HG03432 (cell line): ENCODE data around the gene BIRC5.
"Not testable (repeated sequence)": the region's sequence is repeated elsewhere in the genome, so short reads cannot be mapped to it uniquely, and the experiment has no call there.

Source experiments
- ATAC-seq: cut with Tn5 transposase; IDR thresholded peaks from one replicate; pipeline ENCODE4 v1.9.1; 2021; ENCODE audit warnings: mild to moderate bottlenecking, moderate library complexity; ENCODE audit not compliant: unreplicated experiment

Gene BIRC5

DNA sequence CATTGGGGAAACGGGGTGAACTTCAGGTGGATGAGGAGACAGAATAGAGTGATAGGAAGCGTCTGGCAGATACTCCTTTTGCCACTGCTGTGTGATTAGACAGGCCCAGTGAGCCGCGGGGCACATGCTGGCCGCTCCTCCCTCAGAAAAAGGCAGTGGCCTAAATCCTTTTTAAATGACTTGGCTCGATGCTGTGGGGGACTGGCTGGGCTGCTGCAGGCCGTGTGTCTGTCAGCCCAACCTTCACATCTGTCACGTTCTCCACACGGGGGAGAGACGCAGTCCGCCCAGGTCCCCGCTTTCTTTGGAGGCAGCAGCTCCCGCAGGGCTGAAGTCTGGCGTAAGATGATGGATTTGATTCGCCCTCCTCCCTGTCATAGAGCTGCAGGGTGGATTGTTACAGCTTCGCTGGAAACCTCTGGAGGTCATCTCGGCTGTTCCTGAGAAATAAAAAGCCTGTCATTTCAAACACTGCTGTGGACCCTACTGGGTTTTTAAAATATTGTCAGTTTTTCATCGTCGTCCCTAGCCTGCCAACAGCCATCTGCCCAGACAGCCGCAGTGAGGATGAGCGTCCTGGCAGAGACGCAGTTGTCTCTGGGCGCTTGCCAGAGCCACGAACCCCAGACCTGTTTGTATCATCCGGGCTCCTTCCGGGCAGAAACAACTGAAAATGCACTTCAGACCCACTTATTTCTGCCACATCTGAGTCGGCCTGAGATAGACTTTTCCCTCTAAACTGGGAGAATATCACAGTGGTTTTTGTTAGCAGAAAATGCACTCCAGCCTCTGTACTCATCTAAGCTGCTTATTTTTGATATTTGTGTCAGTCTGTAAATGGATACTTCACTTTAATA, 10.4 kb downstream of the BIRC5 start:
- ATAC-seq: no peak

DNA sequence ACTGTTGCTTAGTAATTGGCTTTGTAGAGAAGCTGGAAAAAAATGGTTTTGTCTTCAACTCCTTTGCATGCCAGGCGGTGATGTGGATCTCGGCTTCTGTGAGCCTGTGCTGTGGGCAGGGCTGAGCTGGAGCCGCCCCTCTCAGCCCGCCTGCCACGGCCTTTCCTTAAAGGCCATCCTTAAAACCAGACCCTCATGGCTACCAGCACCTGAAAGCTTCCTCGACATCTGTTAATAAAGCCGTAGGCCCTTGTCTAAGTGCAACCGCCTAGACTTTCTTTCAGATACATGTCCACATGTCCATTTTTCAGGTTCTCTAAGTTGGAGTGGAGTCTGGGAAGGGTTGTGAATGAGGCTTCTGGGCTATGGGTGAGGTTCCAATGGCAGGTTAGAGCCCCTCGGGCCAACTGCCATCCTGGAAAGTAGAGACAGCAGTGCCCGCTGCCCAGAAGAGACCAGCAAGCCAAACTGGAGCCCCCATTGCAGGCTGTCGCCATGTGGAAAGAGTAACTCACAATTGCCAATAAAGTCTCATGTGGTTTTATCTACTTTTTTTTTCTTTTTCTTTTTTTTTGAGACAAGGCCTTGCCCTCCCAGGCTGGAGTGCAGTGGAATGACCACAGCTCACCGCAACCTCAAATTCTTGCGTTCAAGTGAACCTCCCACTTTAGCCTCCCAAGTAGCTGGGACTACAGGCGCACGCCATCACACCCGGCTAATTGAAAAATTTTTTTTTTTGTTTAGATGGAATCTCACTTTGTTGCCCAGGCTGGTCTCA, 11.2 kb downstream of the BIRC5 start:
- ATAC-seq: no peak

DNA sequence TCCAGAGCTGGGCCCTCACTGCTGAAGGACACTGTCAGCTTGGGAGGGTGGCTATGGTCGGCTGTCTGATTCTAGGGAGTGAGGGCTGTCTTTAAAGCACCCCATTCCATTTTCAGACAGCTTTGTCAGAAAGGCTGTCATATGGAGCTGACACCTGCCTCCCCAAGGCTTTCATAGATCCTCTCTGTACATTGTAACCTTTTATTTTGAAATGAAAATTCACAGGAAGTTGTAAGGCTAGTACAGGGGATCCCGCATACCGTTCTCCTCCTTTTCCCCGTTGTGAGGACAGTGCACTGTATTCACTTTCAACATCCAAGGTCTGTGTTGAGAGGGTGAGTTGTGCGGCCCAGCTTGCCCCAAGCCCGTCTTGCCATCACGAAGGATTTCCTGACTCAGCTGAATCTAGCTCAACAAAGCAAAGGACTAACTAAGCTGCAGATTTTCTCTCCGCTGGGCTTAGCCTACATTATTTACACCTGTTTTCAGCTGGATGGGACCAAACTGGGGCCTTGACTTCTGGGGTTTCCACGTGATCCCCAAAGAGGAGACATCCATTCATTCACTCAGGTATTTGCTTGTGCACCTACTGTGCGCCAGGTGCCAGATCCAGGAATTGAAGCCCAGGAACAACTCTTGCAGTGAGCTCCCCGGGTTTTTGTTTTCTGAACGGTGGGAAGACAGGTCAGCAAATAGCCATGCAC, 12.2 kb downstream of the BIRC5 start:
- no peak for ATAC-seq

DNA sequence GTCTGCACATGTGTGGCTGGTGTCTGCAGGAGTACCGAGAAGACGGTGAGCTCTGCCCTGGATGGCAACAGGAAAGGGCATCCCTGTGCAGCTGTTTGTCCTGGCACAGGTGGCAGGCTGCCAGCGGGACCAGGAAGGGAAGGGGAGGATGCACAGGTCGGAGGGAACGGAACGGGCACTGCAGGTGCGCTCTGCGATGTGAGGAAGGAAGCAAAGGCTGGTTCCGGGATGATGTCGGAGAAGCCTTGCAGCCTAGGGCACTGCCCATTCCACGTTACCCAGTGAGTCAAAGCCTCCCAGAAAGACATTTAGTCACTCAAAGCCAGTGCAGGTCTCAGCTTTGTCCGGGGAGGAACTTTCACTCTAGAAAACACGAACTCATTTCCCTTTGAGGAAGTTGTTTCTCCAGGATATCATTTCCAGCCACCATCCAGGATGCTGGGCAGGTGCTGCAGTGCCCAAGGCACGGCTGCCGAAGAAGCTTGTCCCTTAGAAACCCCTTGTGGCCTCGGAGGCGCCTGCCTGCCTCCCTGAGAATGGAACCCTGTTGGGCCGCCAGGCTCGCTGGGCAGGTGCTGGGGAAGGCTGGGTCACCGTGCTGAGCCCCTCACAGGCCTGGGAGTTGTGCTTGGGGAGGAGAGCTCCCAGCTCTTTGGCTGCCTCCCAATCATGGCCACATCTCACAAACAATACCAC, 12.9 kb downstream of the BIRC5 start:
- ATAC-seq: no peak

DNA sequence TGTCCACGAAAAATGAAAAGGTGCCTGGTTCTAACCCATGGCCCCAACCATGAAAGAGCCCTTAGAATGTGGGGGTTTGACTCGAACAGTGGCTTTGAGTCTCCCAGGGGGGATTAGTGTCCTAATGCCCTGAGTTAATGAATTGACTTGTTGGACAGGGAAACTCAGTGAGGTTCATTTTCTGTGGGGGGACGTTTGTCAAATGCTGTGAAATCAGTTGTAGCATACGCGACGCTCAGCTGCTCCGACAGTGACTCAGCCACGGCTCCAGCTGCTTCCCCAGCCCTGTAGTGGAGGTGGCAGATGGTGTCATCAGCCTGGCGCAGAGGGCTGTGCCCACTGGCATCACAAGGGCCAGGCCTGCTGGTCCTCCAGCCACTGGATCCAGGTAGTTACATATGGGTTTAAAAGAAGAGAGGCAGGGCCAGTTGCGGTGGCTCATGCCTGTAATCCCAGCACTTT, 13.4 kb downstream of the BIRC5 start:
- no peak for ATAC-seq

DNA sequence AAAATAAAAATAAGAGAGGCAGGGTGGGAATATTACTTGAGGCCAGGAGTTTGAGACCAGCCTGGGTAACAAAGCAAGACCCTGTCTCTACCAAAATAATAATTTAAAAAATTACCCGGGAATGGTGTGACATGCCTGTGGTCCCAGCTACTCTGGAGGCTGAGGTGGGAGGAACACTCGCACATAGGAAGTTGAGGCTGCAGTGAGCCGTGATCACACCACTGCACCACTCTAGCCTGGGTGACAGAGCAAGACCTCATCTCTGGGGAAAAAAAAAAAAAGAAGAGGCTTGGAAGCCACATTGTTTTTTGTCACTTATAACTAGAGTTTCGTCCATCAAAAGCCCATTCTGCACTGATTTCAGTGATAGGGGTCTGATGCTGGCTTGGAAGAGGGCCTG, 14.1 kb downstream of the BIRC5 start:
- no peak for ATAC-seq

DNA sequence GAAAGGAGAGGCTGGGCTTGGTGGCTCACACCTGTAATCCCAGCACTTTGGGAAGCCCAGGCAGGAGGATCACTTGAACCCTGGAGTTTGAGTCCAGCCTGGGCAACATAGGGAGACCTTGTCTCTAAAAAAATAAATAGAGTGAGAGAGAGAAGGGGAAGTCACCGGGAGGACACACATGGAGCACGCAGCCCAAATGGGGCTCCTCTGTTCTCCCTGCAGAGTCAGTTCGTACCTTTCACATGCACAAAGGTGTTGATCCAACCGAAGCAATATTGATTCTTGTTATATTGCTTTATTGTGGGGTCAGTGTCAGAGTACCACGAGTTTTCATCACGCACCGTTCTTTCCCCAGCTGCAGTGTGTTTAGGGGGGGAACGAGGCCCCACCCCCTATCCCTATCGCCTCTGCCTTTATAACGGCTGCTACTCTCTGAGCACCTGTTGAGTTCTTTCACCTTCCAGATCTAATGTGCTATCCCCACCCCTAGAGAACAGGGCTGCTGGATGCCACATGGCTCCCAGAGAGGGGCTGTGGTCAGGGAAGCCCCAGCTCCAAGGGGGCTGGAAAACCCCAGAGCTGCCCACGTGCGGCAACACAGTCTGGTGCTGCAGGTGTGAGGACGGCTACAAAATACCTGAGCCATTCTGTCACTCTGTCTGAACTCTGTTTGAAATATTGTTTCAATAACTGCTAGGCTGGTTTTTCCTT, 16.4 kb downstream of the BIRC5 start:
- no peak for ATAC-seq

DNA sequence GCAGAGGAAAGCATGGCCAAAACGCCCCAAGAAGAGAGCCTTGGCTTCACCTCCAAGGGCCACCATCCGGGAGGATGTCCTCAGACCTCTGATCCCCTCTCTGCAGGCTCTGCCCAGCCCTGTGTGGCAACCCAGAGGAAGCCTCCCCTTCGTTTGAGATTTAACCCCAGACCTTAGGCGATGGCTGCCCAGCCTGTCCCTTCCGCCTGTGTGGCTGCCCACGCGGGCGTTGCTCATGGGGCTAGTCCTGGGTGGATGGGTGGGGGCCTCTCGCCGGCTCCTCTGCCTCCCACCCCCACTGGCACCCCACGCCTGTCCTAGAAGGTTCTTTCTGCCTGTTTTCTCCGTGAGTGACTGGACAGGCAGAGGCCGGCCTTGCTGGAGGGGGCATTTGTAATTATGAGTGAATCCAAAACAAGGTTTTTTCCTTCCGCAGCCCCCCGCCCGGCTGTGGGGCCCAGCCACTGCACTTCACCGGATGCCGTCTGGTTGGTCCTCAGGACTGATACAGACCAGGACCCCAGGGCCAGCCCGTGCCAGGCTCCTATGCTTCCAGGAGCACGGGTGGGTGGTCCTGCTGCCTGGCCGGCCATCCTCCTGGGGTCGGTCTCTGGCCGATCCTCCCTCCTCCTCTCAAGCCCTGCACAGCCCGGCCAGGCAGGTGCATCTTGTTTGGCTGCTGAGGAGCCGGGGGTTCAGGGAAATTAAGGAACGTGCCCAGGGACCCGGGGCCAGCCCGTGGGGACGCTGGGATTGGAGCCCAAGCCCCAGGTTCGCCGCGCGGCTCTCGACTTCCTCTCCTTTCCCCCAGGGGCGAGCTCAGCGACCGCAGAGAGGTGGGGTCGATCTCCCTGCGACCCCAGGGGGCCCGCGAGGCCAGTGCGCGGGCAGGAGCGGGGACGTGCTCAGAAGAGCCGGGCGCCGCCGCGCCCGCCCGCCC, 17.2 kb downstream of the BIRC5 start, which contains the start of gene TMEM235:
Gene TMEM235 (plus strand): TSS at position 636 of the 940 bp plus-strand sequence. CDS start 393 bp downstream, outside the sequence.
- ATAC-seq: no peak

DNA sequence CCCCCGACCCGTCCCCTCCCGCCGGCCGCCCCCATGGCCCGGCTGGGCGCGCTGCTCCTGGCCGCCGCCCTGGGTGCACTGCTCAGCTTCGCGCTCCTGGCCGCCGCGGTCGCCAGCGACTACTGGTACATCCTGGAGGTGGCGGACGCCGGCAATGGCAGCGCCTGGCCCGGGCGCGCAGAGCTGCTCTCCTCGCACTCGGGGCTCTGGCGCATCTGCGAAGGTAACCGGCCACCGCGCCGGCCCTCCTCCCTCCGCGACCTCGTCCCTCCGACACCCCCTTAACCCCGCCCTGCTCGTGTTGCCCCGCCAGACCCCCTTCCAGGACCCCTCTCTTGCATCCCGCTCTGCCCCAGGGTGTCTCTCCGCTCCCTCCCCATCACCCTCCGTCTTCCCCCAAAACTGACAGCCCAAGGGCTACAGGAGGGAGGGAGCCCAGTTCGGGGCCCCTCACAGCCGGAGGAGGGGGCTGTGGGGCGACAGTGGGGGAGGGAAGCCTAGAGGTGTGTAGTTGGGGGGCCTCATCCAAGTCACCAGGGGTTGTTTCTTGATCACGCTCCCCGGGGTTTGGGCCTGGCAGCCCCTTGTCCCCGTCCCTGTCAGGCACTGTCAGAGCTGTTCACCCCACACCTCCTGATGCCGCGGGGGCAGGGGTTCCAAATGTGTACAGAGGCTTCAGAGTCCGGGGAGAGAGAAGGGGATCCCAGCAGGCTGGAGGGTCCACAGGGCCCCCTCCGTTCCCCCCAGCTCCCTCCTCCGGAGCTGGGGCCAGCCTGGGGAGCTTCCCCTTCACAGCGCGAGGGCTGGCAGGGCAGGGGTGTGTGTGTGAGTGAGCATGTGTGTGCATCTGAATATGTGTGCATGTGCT, 18.2 kb downstream of the BIRC5 start:
- no peak for ATAC-seq

DNA sequence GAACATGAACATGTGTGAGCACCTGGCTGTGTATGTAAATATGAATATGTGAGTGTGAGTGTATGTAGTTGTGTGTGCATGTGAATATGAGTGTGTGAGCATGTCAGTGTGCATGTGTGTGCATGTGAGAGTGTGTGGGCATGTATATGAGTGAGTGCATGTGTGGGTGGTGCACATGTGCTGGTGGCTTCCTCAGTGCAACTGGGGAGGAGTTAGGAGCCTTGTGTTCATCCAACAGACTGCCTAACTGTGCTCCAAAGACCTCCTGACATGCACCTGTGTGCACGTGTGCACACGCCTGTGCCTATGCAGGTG, 18.8 kb downstream of the BIRC5 start:
- ATAC-seq: no peak

DNA sequence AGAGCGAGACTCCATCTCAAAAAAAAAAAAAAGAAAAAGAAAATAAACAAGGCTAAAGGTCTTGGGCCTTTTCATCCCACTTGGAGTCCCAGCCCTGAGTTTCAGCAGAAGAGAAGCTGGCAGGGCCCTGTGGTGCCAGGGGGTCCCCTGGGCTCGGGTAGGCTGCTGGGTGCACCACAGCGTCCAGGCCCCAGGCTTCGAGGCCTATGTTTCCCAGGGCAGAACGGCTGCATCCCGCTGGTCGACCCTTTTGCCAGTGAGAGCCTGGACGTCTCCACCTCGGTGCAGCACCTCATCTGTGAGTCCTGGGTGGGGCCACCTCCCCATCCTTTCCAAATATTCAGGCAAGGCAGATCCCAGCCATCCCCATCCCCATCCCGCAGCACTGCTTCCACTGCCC, 19.6 kb downstream of the BIRC5 start:
- no peak for ATAC-seq

DNA sequence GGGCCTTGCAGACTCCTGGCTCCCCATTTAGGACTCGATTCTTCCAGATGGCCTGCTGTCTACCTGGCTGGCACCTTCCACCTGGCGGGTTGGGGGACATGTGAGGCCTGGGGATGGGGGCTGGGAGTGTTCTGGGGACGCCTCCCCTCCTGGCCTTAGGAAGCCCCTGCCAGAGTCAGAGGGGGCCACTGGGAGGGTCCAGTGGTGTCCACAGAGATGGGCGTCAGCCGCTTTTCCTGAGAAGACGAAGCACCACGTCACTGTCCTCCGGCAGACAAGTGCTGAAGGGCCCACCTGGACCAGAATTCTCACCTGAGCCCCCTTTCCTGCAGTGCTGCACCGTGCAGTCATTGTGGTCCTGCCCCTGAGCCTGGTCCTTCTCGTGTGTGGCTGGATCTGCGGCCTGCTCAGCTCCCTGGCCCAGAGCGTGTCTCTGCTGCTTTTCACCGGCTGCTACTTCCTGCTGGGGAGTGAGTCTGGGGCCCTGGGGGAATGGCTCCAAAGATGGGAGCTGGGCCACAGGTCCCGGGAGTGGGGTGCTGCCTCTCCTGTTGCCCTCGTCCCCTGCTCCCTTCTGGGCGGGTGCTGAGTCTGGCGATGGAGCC, 20.3 kb downstream of the BIRC5 start:
- ATAC-seq: no peak

DNA sequence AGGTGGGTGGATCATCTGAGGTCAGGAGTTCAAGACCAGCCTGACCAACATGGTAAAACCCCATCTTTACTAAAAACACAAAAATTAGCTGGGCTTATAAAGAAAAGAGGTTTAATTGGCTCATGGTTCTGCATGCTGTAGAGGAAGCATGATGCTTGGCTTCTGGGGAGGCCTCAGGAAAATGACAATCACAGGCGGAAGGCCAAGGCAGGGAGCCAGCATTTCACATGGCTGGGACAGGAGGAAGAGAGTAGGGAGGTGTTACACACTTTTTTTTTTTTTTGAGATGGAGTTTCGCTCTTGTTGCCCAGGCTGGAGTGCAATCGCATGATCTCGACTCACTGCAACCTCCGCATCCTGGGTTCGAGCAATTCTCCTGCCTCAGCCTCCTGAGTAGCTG, 21.0 kb downstream of the BIRC5 start:
- ATAC-seq: not testable (repeated sequence)

DNA sequence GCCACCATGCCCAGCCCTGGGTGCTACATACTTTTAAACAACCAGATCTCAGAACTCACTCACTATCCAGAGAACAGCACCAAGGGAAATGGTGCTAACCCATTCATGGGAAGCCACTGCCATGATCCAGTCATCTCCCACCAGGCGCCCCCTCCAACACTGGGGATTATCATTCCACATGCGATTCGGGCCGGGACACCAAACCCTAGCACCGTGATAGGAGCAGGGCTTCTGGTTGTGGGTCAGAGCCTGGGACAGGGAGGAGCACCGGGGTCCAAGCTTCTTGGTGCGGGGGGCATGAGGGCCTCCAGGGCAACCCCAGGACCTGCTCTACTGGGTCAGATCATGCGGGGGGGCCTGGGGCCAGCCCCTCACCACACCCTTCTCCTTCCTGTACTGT, 21.8 kb downstream of the BIRC5 start:
- ATAC-seq: no peak

DNA sequence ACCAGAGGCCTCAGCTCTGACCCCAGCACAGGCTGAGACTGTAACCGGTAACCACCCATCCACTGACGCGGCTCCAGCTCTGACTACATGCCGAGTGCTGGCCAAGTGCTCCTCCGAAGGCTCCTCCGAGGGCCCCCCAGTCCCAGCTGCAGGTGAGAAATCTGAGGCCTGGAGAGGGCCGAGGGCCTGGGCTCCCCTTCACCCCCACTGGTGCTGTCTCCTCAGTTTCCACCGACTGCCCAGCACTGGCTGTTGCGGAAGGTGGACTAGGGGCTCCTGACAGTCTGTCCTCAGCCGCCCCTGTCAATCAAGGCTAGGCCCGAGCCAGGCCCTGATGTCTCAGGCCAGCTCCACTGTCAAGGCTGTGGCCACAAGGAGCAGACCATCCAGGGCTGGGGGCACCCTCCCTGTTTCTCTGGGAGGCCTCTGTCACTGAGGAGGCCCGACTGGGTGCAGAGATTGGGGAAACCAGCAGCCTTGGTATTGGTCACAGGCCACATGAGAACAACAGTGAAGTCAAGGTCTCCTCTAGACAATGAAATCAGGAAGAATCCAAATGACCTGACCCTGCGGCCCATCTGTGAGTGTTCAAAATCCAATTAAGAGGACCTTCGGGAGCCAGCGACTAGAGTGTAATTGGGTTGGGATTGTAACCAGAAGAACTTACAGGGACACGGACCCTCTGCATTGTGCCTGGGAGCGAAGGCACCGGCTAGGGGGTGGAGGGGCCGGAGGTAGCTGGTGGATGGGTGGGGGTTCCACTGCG, 22.5 kb downstream of the BIRC5 start:
- no peak for ATAC-seq

DNA sequence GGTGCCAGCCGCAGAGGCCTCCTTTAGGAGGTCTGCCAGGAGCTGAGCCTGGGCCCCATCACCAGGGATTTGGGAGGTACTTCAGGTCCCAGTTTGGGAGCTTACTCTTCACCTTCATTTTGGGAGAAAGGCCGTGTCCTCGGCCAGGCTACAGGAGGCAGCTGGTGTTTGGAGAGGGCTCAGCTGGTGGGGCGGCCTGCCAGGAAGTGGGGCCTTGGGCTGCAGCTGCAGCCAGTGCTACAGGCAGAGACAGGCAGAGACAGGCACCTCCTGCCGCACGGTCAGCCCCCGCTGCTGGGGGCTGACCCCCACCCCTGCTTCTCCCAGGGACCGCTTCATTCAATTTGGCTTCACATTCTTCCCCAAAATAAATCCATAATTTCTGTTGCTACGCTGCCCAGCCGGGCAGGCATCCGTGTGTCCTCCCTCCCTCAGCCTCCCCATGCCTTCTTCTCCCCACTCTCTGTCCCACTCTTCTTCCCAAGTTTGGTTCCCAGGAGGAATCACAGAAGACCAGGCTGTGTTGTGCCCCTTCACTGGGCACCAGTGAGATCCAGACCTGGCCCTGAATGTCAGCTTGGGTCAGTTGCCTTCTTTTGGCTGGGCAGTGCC, 23.5 kb downstream of the BIRC5 start:
- ATAC-seq: no peak
